ENCODE measurements around the gene FGF14. TPM values are rescaled to one million over a fixed set of nuclear protein-coding genes. Genes with fewer than 3 reads are reported as not detected.

The FGF14 gene
- total and polyA plus RNA-seq, 8 donors: 0.42 to 2.4 (median 1.1) TPM

- no peak overlapping the region for H3K4me3 ChIP-seq
- H3K9me3 ChIP-seq: no peaks in the 10 kb centered on the region
- no peak for ATAC-seq
- TF ChIP-seq CTCF (IDR thresholded peaks at IDR 0.05): no peak
- DNase-seq: no peak
- no peaks in the 10 kb centered on the region for H3K36me3 ChIP-seq
- no peak overlapping the region for H3K27ac ChIP-seq
- WGBS, 2 donors: 66 to 83% methylated on average over 6 of the region's 6 CpGs
- no peak for FAIRE-seq
- intact Hi-C loops (cut with DNase I): no loop called here
- H3K4me1 ChIP-seq: no peaks in the 10 kb centered on the region
- no peaks in the 10 kb centered on the region for H3K27me3 ChIP-seq
Observed at GRCh38 chr13:102299366-102299765, 102.5 kb downstream of the FGF14 start.

- intact Hi-C loops (cut with DNase I): no loop called here
- H3K27ac ChIP-seq: no peak overlapping the region
- no peak for ATAC-seq
Observed at GRCh38 chr13:102298051-102298450, 103.8 kb downstream of the FGF14 start.

GRCh38 chr13:102295316-102296048 is 106.4 kb downstream of the FGF14 start:
- Histone ChIP-seq H3K36me3 (no peaks in the 10 kb centered on the region), H3K27me3 (no peaks in the 10 kb centered on the region), H3K9me3 (no peaks in the 10 kb centered on the region), H3K4me3 (no peak overlapping the region), H3K4me1 (no peaks in the 10 kb centered on the region), H3K27ac (no peak overlapping the region)
- ATAC-seq (peak in 1 of 4 donors; percentile 25), DNase-seq (no peak), FAIRE-seq (no peak)
- intact Hi-C loops (cut with DNase I): no loop called here
- no peak for TF ChIP-seq CTCF (IDR thresholded peaks at IDR 0.05)
- WGBS, 2 donors: 54 to 65% methylated on average over 9 of the region's 9 CpGs

More at GRCh38 chr13:102298051-102298450, 103.8 kb downstream of the FGF14 start:
- Histone ChIP-seq H3K36me3 (no peaks in the 10 kb centered on the region), H3K27me3 (no peaks in the 10 kb centered on the region), H3K4me3 (no peak overlapping the region), H3K9me3 (no peaks in the 10 kb centered on the region), H3K4me1 (no peaks in the 10 kb centered on the region)
- 51 to 65% methylated on average over 3 of the region's 3 CpGs for WGBS, 2 donors
- no peak for TF ChIP-seq CTCF (IDR thresholded peaks at IDR 0.05)
- no peak for FAIRE-seq
- no peak for DNase-seq

GRCh38 chr13:102294407-102295018 is 107.3 kb downstream of the FGF14 start:
- no peaks in the 10 kb centered on the region for H3K4me1 ChIP-seq
- no peak overlapping the region for H3K4me3 ChIP-seq
- WGBS, 2 donors: 54 to 55% methylated on average over 3 of the region's 3 CpGs
- no peak overlapping the region for H3K27ac ChIP-seq
- intact Hi-C loops (cut with DNase I): no loop called here
- H3K27me3 ChIP-seq: no peaks in the 10 kb centered on the region
- ATAC-seq (no peak), FAIRE-seq (no peak), DNase-seq (no peak)
- no peaks in the 10 kb centered on the region for H3K9me3 ChIP-seq
- no peak for TF ChIP-seq CTCF (IDR thresholded peaks at IDR 0.05)
- H3K36me3 ChIP-seq: no peaks in the 10 kb centered on the region

- Histone ChIP-seq H3K9me3 (no peaks in the 10 kb centered on the region), H3K4me3 (no peak overlapping the region), H3K27me3 (no peaks in the 10 kb centered on the region), H3K4me1 (no peaks in the 10 kb centered on the region), H3K36me3 (no peaks in the 10 kb centered on the region), H3K27ac (no peak overlapping the region)
- ATAC-seq (no peak), FAIRE-seq (no peak), DNase-seq (no peak)
- intact Hi-C loops (cut with DNase I): no loop called here
- 58 to 73% methylated on average over 2 of the region's 2 CpGs for WGBS, 2 donors
- TF ChIP-seq CTCF (IDR thresholded peaks at IDR 0.05): no peak
Observed at GRCh38 chr13:102293723-102294122, 108.1 kb downstream of the FGF14 start.
